ENCODE results near the gene SKAP1.

GRCh38 chr17:48162946-48163506 lies 267.0 kb downstream of the SKAP1 start:
- TF ChIP-seq, protein P1, sequence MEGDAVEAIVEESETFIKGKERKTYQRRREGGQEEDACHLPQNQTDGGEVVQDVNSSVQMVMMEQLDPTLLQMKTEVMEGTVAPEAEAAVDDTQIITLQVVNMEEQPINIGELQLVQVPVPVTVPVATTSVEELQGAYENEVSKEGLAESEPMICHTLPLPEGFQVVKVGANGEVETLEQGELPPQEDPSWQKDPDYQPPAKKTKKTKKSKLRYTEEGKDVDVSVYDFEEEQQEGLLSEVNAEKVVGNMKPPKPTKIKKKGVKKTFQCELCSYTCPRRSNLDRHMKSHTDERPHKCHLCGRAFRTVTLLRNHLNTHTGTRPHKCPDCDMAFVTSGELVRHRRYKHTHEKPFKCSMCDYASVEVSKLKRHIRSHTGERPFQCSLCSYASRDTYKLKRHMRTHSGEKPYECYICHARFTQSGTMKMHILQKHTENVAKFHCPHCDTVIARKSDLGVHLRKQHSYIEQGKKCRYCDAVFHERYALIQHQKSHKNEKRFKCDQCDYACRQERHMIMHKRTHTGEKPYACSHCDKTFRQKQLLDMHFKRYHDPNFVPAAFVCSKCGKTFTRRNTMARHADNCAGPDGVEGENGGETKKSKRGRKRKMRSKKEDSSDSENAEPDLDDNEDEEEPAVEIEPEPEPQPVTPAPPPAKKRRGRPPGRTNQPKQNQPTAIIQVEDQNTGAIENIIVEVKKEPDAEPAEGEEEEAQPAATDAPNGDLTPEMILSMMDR (IDR thresholded peaks at IDR 0.05), result no peak
- TF ChIP-seq POLR2A (IDR thresholded peaks at IDR 0.05) (no peak), POLR2AphosphoS5 (IDR thresholded peaks at IDR 0.05) (no peak), EP300 (IDR thresholded peaks at IDR 0.05) (no peak)

Measured in upper lobe of left lung (tissue), 4 donors.